GM12865 (cell line): ENCODE results near the gene SLC38A10.

ENCODE experiments used
- DNase-seq: peaks from one replicate; pipeline ENCODE4 v3.0.0; 2010; ENCODE audit warnings: low read depth
- H3K4me3 ChIP-seq: 2 replicates; pipeline ENCODE4 v1.5.1; 2011; ENCODE audit warnings: mild to moderate bottlenecking, low read depth, low read length, control low read depth
- TF ChIP-seq, protein P1 (sequence below): IDR thresholded peaks from 2 replicates; pipeline ENCODE4 v1.5.1; 2011; ENCODE audit warnings: low read length, control low read depth, low read depth, inconsistent platforms; ENCODE audit not compliant: insufficient read depth; ENCODE audit errors: missing control alignments

The SLC38A10 gene

DNA sequence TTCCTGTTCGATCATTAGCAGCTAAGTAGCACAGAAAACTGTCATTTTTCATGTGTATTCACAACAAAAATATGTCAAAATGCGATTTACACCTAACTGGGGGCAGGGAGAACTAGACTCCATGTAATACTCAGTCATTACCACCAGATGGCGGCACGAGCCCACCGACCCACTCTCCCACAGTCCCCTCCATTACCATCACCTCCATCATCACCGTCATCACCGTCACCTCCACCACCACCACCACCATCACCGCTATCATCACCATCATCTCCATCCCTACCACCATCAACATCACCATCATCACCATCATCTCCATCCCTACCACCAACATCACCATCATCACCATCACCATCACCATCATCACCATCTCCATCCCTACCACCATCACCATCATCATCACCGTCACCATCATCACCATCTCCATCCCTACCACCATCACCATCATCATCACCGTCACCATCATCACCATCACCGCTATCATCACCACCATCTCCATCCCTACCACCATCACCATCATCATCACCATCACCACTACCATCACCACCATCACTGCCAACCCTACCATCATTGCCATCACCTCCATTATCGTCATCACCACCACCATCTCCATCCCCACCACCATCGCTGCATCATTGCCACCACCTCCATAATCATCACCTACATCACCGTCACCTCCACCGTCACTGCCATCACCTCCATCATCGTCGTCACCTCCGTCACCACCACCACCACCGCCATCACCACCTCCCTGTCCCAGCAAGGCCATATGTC, 41.6 kb downstream of the SLC38A10 start:
- TF ChIP-seq, protein P1, sequence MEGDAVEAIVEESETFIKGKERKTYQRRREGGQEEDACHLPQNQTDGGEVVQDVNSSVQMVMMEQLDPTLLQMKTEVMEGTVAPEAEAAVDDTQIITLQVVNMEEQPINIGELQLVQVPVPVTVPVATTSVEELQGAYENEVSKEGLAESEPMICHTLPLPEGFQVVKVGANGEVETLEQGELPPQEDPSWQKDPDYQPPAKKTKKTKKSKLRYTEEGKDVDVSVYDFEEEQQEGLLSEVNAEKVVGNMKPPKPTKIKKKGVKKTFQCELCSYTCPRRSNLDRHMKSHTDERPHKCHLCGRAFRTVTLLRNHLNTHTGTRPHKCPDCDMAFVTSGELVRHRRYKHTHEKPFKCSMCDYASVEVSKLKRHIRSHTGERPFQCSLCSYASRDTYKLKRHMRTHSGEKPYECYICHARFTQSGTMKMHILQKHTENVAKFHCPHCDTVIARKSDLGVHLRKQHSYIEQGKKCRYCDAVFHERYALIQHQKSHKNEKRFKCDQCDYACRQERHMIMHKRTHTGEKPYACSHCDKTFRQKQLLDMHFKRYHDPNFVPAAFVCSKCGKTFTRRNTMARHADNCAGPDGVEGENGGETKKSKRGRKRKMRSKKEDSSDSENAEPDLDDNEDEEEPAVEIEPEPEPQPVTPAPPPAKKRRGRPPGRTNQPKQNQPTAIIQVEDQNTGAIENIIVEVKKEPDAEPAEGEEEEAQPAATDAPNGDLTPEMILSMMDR, result peak; percentile 82
- peak; percentile 45 for DNase-seq
- H3K4me3 ChIP-seq, result no peak overlapping the region

DNA sequence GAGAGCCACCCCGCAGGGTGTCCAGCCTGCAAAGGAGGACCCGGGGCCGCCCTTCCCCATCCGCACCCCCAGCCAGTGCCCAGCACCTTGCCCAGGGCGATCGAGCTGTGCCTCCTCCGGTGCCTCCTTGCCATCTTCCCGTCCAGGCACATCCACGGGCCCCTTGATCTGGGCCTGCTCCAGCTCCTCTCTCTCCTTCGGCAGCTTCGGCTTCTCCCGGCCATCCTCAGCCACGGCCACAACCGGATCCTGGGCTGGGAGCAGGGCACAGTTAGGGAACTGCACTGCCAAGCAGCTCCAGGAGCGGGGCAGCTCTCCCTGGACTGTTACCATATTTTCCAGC, 42.1 kb downstream of the SLC38A10 start:
- TF ChIP-seq, protein P1, result no peak
- no peak overlapping the region for H3K4me3 ChIP-seq
- no peak for DNase-seq

DNA sequence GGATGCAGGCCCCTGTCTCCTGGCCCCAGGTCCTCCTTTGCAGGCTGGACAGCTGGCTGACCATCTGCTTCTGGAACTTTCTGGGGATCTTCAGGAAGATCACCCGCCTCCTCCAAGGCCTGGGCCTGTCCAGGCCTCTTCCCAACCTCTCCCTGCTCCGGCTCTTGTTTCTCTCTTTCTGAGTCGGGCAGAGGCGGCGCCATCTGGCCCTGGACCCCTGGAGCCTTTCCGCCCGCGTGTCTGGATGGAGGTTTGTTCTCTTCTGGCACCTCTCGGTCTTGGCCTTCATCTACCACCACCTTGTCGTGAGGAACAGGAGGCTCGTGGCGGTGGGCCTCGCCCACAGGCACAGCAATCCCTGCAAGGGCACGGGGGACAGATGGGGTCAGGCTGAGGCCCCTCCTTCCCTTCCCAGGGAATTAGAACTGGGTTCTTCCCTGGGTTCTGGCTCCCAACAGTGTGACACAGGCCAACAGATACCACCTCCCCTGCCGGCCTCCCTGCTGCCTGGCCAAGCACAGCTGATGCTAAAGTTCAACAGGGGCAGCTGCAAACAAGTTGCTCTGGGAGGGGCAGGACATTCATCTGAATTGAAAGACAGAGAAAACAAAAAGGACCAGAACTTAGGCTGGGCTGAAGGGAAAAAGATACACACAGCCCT, 42.7 kb downstream of the SLC38A10 start:
- DNase-seq, result no peak

DNA sequence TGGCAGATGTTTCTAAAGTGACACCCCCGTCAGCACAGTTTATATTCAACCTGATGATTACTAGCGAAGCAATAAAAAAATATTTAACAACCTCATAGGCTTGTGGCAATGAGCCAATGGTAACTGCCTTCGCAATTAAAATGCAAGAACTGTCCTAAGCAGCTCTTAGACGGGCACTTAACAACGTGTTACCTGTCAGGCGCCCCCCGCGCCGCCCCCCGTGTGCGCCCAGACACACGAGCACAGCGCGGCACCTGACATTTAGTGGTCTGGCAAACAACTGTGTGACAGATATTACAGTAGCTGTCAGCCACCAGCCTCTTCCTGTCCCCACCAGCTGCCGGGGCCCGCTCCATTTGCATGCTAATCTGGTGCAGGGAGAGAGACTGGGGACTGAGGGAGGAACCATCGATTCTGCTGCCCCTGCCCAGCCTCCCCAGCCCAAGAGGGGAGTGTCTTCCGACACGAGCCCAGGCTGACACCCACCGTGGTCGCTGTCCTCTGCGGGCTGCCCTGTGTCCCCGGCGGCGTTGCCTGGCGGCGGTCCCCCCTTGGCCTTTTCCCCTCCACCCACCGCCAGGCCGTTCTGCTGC, 43.3 kb downstream of the SLC38A10 start:
- DNase-seq, result no peak

More for the DNA sequence above, 42.7 kb downstream of the SLC38A10 start:
- no peak overlapping the region for H3K4me3 ChIP-seq
- TF ChIP-seq, protein P1, result no peak

DNA sequence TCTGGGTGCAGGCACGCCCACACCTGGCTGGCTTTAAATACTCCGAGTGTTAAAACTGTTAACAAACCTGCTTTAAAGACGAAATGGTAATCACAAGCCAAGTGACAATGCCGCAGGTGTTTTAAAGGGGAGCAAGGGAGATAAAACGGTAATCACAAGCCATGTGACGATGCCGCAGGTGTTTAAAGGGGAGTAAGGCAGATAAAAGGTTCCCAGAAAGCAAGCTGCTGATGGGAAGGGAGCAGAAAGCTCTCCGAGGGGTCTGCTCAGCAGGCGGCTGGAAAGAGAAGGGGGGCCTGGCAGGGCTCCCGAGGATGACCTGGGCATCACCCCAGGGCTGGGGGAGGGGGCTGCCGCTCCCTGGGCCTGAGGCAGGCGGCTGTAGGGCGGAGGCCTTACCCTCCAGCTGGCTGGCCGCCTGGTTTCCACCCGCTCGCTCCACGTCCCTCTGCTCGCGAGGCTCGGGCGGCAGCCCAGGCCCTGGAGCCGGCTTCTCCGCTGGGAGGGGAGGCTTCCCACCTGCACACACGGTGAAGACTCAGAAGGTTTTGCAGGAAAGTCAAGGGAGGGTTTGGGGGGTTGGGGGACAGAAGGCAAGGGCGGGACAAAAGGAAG, 43.9 kb downstream of the SLC38A10 start:
- DNase-seq, result no peak
- TF ChIP-seq, protein P1, result no peak
- H3K4me3 ChIP-seq, result no peak overlapping the region

More for the DNA sequence above, 43.3 kb downstream of the SLC38A10 start:
- TF ChIP-seq, protein P1, result no peak
- no peak overlapping the region for H3K4me3 ChIP-seq

DNA sequence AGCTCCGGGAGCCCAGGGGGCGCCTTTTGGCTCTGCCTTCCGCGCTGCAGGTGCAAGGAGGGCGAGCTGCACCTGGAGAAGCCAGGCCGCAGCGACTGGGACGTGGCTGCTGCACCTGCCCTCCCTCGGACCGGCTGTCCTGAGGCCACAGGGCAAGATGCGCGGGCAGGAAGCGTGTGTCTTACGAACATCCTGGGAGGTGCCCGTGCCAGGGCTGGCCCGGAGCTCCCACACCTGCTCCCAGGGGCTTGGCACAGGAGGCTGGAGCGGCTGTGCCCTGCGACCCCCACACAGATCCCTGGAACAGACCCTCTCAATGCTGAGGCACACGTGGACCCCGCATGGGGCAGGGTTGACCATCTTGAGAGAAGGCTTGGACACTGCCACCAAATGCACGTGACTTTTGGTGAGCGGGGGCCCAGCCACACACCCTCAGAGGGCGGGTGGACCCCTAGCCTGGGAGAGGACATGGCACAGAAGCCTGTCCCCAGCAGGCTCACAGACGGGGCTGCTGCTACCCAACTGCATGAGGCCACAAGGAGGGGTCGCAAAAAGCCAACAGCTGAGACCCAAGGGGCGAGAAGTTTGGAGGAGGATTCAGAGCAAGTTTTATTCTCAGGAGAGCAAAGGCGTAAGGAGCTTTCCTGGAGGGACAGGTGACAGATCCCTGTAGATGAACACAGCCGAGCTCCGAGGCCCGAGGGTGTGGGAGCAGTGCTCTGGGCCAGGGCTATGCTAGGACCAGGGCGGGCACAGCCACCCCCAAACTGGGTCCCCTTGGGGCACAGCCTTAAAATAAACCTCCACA, 44.6 kb downstream of the SLC38A10 start:
- no peak for DNase-seq

More for the DNA sequence above, 44.6 kb downstream of the SLC38A10 start:
- TF ChIP-seq, protein P1, result no peak
- no peak overlapping the region for H3K4me3 ChIP-seq
